Thyroid gland (tissue), 4 donors: ENCODE measurements around the gene ATP6V0A1. TPM values are rescaled to one million over a fixed set of nuclear protein-coding genes. Genes with fewer than 3 reads are reported as not detected.
"Not testable (repeated sequence)": the region's sequence is repeated elsewhere in the genome, so short reads cannot be mapped to it uniquely, and the experiment has no call there.

ENCODE experiments used
- DNase-seq, 2 donors: peaks; one replicate each; pipeline ENCODE4 v3.0.0-alpha.2; 2019
- H3K27ac ChIP-seq, 3 donors: fragments of 200-600 bp; sonication (generic); 1 replicate in 2 of 3; 2 replicates in 1 of 3; pipeline ENCODE4 v1.5.1; 2016 to 2019; ENCODE audit warnings: mild to moderate bottlenecking in 1 of 3, moderate library complexity in 1 of 3
- H3K27me3 ChIP-seq: fragments of 200-600 bp; sonication (generic); one replicate; pipeline ENCODE4 v1.5.1; 2019
- H3K36me3 ChIP-seq, 2 donors: fragments of 200-600 bp; sonication (generic); one replicate each; pipeline ENCODE4 v1.5.1; 2016 to 2019
- H3K4me1 ChIP-seq, 2 donors: fragments of 200-600 bp; sonication (generic); one replicate each; pipeline ENCODE4 v1.5.1; 2017 to 2019
- H3K4me3 ChIP-seq, 3 donors: fragments of 200-600 bp; sonication (generic); replicated peaks in 1 of 3; 1 replicate in 2 of 3; 2 replicates in 1 of 3; pipeline ENCODE4 v1.5.1; 2016; ENCODE audit warnings: mild to moderate bottlenecking in 1 of 3
- H3K9me3 ChIP-seq: fragments of 200-600 bp; sonication (generic); one replicate; pipeline ENCODE4 v1.5.1; 2017
- POLR2A ChIP-seq, 2 donors: fragments of 450-650 bp; IDR thresholded peaks; one replicate each; pipeline ENCODE4 v1.6.1; 2017; ENCODE audit warnings: antibody characterized with exemption in 2 of 2, mild to moderate bottlenecking in 2 of 2, moderate library complexity in 1 of 2
- WGBS, 2 donors: methylation state at CpG; one replicate each; pipeline ENCODE4 v1.1.5; 2017; 5-methylcytosine and 5-hydroxymethylcytosine counted together
- intact Hi-C: fragments of 100-400 bp; cut with DNase I; formaldehyde crosslinking; loops from one replicate; pipeline ENCODE4 v1.15.1; 2023
- total RNA-seq, 4 donors: library from RNA; depleted of rRNA; stranded (reverse); fragments of >200 nt; gene quantifications; one replicate each; pipeline ENCODE4 v1.2.3, GENCODE V29; 2016
- TF ChIP-seq, protein P1 (sequence below), 6 experiments: fragments of 200-600 bp in 3 of 6; fragments of 450-650 bp in 3 of 6; sonication (generic) in 3 of 6; IDR thresholded peaks; one replicate each; pipeline ENCODE4 v1.5.1; 2016 to 2019; ENCODE audit warnings: antibody characterized with exemption in 6 of 6, mild to moderate bottlenecking in 2 of 6, inconsistent platforms in 1 of 6, moderate library complexity in 1 of 6

The ATP6V0A1 gene
- total RNA-seq, 4 donors from 2014 or later = 75.5 to 195 (median 121) TPM

DNA sequence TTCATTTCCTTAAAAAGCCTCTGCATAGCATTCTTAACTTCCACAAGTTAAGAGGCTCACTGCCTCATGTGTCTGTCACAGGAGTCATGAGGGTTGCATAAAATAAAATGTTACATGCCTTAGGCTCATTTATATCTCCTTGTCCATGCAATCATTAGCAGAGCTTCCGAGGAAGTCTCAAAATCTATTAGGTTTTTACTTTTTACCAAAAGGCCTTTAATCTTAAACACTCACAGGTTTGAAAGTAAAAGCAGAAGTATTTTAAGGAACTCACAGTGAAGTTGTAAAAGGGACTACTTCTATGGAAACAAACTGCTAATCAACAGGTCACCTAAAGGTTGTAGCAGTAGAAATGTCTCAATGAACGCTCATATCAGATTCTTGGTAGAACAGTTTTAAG is 5.2 kb upstream of the ATP6V0A1 start:
- Histone ChIP-seq H3K4me1 (peaks cover 12 to 22% of the 10 kb centered on the region in 2 donors), H3K27ac (no peak overlapping the region), H3K36me3 (no peaks in the 10 kb centered on the region), H3K9me3 (no peaks in the 10 kb centered on the region), H3K4me3 (no peak overlapping the region), H3K27me3 (no peaks in the 10 kb centered on the region)
- intact Hi-C loops = no loop called here
- no peak for DNase-seq
- TF ChIP-seq, protein P1, sequence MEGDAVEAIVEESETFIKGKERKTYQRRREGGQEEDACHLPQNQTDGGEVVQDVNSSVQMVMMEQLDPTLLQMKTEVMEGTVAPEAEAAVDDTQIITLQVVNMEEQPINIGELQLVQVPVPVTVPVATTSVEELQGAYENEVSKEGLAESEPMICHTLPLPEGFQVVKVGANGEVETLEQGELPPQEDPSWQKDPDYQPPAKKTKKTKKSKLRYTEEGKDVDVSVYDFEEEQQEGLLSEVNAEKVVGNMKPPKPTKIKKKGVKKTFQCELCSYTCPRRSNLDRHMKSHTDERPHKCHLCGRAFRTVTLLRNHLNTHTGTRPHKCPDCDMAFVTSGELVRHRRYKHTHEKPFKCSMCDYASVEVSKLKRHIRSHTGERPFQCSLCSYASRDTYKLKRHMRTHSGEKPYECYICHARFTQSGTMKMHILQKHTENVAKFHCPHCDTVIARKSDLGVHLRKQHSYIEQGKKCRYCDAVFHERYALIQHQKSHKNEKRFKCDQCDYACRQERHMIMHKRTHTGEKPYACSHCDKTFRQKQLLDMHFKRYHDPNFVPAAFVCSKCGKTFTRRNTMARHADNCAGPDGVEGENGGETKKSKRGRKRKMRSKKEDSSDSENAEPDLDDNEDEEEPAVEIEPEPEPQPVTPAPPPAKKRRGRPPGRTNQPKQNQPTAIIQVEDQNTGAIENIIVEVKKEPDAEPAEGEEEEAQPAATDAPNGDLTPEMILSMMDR (IDR thresholded peaks at IDR 0.05) = no peak
- TF ChIP-seq POLR2A (IDR thresholded peaks at IDR 0.05) = no peak
- WGBS, 2 donors = 68 to 72% methylated on average over 2 of the region's 2 CpGs

DNA sequence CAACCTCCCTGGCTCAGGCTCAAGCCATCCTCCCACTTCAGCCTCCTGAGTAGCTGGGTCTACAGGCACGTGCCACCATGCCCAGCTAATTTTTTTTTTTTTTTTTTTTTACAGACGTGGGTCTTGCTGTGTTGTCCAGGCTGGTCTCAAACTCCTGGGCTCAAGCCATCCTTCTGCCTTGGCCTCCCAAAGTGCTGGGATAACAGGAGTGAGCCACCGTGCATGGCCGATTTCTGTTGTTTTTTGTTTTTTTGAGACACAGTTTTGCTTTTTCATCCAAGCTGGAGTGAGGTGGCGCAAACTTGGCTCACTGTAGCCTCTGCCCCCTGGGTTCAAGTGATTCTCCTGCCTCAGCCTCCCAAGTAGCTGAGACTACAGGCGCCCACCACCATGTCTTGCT is 3.7 kb upstream of the ATP6V0A1 start:
- H3K27me3 ChIP-seq, DNase-seq, H3K36me3 ChIP-seq, H3K4me3 ChIP-seq, H3K27ac ChIP-seq, intact Hi-C loops, H3K9me3 ChIP-seq: not testable (repeated sequence)
- peaks cover 17 to 24% of the 10 kb centered on the region in 2 donors for H3K4me1 ChIP-seq
- WGBS, 2 donors = 89 to 93% methylated on average over 6 of the region's 6 CpGs

DNA sequence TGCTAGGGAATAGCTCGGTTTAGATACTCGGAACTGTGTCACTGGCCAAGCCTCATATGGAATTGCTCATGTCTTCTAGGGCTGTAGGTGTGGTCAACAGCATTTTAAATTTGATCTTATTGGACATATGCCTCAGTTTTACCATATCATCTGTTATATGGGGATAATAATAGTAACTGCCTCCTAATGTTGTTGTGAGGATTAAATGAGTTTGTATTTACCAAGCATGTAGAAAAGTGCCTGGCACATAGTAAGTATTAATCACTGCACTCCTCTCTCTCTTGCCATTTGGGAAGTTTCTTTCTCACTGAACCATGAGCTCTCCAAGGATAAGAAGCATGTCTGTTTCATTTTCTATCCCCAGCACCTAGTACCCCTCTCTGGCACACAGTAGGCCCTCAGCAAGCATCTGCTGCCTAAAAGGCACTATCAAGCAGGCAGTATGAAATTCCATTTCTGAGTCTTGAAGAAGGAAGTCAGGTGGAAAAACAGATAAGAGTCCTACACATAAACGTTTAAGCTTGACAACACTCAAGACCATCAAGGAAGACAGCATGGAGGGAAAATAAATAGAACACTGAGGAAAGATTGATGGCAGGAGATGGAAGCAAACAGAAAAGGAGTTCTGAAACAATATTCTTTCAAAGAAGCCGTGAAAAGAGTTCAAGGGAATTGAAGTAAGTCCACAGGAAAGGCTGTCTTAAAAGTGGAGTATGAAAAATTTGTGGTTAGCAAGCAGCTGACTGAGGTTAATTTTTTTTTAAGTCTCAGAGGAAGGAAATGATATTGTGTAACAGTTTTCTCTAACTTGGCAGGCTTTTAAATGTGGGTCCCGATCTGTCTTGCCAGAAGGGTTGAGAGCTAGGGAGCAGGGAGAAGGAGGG is 2.2 kb upstream of the ATP6V0A1 start:
- Histone ChIP-seq H3K27ac (peak overlapping the region; percentile 71 to 93 (median 92)), H3K27me3 (no peaks in the 10 kb centered on the region), H3K4me1 (peaks cover 25 to 33% of the 10 kb centered on the region in 2 donors), H3K4me3 (no peak overlapping the region), H3K36me3 (peaks cover 0 to 4% of the 10 kb centered on the region in 2 donors), H3K9me3 (no peaks in the 10 kb centered on the region)
- 44% methylated on average over 5 of the region's 5 CpGs for WGBS, 2 donors
- peak; percentile 5 to 14 for DNase-seq
- TF ChIP-seq, protein P1 (IDR thresholded peaks at IDR 0.05) = no peak
- no peak for TF ChIP-seq POLR2A (IDR thresholded peaks at IDR 0.05)
- intact Hi-C loops = no loop called here

DNA sequence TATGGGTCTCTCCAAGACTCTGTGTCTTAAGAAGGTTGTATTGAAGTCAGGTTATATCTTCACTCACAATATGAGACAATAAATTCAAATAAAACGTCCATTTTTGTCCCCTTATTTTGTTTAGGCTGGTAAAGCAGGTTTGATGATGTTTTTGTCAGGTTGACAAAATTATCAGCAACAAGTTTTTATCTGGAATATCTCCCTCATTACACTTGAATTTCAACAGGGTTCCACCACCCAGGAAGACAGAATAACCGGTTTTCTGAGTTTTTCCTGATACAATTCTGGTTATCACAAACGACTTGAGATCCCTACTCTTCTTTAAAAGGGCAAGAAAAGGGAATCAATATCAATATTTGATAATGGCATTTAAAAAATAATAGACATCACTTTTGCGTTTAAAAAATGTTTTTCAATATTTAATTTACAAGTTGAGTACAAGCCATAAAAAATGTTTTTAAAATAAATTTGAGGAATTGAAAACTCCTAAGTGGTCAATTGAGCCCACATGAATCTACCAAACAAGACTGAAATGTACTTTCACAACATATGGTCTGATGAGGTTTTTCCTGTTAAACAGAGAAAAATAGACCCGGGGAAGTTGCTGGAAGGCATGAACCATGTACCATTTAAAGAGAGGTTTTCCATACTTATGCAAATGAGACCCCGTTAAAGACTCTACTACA is 1.4 kb upstream of the ATP6V0A1 start:
- Histone ChIP-seq H3K27ac (peak overlapping the region; percentile 71 to 93 (median 92)), H3K36me3 (peaks cover 0 to 5% of the 10 kb centered on the region in 2 donors), H3K27me3 (no peaks in the 10 kb centered on the region), H3K4me3 (no peak overlapping the region), H3K9me3 (no peaks in the 10 kb centered on the region), H3K4me1 (peaks cover 25 to 33% of the 10 kb centered on the region in 2 donors)
- WGBS, 2 donors = 33 to 36% methylated on average over 6 of the region's 6 CpGs
- no peak for DNase-seq
- no peak for TF ChIP-seq POLR2A (IDR thresholded peaks at IDR 0.05)
- TF ChIP-seq, protein P1 (IDR thresholded peaks at IDR 0.05) = no peak
- intact Hi-C loops = no loop called here

DNA sequence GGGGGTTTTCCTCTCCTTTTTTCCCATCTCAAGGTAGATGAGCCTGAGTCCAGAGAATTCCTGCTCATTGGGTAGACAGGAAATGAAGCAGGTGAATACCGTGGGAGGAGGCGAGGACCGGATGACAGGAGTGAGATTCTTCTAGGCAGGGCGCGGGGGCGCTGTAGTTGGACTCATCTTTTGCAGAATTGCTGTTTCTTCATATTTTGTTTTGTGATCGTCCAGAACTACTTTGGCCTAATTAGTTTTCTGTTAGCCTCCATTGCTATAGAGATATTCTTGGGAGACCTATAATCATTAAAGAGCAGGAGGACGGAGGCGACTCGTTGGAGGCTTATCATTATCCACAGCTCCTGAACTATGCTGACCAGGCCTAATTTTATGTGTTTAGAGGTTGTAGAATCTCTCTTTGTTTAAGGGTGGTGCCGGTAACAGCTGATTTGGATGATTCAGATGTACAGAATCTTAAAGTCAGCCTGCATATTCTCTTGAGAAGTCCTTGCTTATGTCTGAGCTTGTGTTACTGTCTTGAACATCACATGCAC is 650 bp downstream of the ATP6V0A1 start:
- WGBS, 2 donors = 17 to 18% methylated on average over 11 of the region's 11 CpGs
- intact Hi-C loops = no loop called here
- DNase-seq = peak; percentile 61 to 63

More for the DNA sequence above, 650 bp downstream of the ATP6V0A1 start:
- Histone ChIP-seq H3K4me3 (peak overlapping the region; percentile 48 to 76 (median 59)), H3K27ac (peak overlapping the region; percentile 89 to 93 (median 92)), H3K27me3 (no peaks in the 10 kb centered on the region), H3K4me1 (peaks cover 25 to 33% of the 10 kb centered on the region in 2 donors), H3K9me3 (no peaks in the 10 kb centered on the region), H3K36me3 (peaks cover 0 to 8% of the 10 kb centered on the region in 2 donors)
- no peak for TF ChIP-seq POLR2A (IDR thresholded peaks at IDR 0.05)
- TF ChIP-seq, protein P1 (IDR thresholded peaks at IDR 0.05) = peak in 2 of 6 experiments; percentile 8 to 29
